ENCODE data around the gene FLCN. TPM values are rescaled to one million over a fixed set of nuclear protein-coding genes. Genes with fewer than 3 reads are reported as not detected.

FLCN gene
- total and polyA plus RNA-seq, 2 of the 13 experiments (the other 11 are each of a cell fraction or from before 2014, with no cell fraction given), result 16.6 to 24.9 TPM

DNA sequence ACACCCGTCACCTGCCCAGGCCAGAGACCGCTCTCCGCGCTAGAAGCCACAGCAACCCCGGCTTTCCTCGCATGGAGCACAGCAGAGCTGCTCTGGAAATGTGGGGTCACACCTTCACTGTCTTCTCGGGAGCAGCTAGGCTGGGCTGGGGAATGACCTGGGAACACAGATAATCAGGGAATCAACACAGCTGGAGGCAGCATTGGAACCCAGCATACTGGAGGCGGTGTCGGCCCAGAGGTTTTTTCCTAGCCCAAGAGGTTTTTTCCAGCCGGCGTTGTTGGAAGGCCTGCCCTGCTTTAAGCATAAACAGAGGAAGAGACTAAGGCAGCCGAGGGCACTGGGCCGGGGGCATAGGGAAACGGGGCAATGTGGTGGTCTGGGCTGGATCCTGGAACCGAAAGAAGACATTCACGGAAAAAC, 30.0 kb downstream of the FLCN start (continued):
- TF ChIP-seq ZNF768 (CRISPR knock-in tag; IDR thresholded peaks at IDR 0.05), result peak; percentile 55; the same call in 1 of the 2 replicates
- TF ChIP-seq, protein P1, sequence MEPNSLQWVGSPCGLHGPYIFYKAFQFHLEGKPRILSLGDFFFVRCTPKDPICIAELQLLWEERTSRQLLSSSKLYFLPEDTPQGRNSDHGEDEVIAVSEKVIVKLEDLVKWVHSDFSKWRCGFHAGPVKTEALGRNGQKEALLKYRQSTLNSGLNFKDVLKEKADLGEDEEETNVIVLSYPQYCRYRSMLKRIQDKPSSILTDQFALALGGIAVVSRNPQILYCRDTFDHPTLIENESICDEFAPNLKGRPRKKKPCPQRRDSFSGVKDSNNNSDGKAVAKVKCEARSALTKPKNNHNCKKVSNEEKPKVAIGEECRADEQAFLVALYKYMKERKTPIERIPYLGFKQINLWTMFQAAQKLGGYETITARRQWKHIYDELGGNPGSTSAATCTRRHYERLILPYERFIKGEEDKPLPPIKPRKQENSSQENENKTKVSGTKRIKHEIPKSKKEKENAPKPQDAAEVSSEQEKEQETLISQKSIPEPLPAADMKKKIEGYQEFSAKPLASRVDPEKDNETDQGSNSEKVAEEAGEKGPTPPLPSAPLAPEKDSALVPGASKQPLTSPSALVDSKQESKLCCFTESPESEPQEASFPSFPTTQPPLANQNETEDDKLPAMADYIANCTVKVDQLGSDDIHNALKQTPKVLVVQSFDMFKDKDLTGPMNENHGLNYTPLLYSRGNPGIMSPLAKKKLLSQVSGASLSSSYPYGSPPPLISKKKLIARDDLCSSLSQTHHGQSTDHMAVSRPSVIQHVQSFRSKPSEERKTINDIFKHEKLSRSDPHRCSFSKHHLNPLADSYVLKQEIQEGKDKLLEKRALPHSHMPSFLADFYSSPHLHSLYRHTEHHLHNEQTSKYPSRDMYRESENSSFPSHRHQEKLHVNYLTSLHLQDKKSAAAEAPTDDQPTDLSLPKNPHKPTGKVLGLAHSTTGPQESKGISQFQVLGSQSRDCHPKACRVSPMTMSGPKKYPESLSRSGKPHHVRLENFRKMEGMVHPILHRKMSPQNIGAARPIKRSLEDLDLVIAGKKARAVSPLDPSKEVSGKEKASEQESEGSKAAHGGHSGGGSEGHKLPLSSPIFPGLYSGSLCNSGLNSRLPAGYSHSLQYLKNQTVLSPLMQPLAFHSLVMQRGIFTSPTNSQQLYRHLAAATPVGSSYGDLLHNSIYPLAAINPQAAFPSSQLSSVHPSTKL (CRISPR knock-in tag; IDR thresholded peaks at IDR 0.05), result no peak
- TF ChIP-seq, protein P2, sequence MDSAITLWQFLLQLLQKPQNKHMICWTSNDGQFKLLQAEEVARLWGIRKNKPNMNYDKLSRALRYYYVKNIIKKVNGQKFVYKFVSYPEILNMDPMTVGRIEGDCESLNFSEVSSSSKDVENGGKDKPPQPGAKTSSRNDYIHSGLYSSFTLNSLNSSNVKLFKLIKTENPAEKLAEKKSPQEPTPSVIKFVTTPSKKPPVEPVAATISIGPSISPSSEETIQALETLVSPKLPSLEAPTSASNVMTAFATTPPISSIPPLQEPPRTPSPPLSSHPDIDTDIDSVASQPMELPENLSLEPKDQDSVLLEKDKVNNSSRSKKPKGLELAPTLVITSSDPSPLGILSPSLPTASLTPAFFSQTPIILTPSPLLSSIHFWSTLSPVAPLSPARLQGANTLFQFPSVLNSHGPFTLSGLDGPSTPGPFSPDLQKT (CRISPR knock-in tag; IDR thresholded peaks at IDR 0.05; ENCODE audit: borderline replicate concordance), result no peak
- TF ChIP-seq ZNF883 (CRISPR knock-in tag; IDR thresholded peaks at IDR 0.05; ENCODE audit: not compliant biosample characterization), result no peak
- TF ChIP-seq, protein P3, sequence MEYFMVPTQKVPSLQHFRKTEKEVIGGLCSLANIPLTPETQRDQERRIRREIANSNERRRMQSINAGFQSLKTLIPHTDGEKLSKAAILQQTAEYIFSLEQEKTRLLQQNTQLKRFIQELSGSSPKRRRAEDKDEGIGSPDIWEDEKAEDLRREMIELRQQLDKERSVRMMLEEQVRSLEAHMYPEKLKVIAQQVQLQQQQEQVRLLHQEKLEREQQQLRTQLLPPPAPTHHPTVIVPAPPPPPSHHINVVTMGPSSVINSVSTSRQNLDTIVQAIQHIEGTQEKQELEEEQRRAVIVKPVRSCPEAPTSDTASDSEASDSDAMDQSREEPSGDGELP (IDR thresholded peaks at IDR 0.05; ENCODE audit: borderline replicate concordance, low read depth), result 0 out of 2 replicates have a peak, but pooled peaks have one; percentile 26
- peak; percentile 61; the same call in 1 of the 2 replicates for TF ChIP-seq ZNF350 (CRISPR knock-in tag; IDR thresholded peaks at IDR 0.05; ENCODE audit: borderline replicate concordance, low read depth)
- TF ChIP-seq PHF21A (CRISPR knock-in tag; IDR thresholded peaks at IDR 0.05), result peak; percentile 60
- no peak; the same call in 1 of the 2 replicates for TF ChIP-seq ZNF556 (CRISPR knock-in tag; IDR thresholded peaks at IDR 0.05; ENCODE audit: borderline replicate concordance)
- 0 out of 2 replicates have a peak, but pooled peaks have one; percentile 8 for TF ChIP-seq ZNF343 (CRISPR knock-in tag; IDR thresholded peaks at IDR 0.05)
- TF ChIP-seq ZNF724P (CRISPR knock-in tag; IDR thresholded peaks at IDR 0.05; ENCODE audit: borderline replicate concordance), result no peak
- no peak for TF ChIP-seq RCOR2 (CRISPR knock-in tag; IDR thresholded peaks at IDR 0.05)
- TF ChIP-seq, protein P4, sequence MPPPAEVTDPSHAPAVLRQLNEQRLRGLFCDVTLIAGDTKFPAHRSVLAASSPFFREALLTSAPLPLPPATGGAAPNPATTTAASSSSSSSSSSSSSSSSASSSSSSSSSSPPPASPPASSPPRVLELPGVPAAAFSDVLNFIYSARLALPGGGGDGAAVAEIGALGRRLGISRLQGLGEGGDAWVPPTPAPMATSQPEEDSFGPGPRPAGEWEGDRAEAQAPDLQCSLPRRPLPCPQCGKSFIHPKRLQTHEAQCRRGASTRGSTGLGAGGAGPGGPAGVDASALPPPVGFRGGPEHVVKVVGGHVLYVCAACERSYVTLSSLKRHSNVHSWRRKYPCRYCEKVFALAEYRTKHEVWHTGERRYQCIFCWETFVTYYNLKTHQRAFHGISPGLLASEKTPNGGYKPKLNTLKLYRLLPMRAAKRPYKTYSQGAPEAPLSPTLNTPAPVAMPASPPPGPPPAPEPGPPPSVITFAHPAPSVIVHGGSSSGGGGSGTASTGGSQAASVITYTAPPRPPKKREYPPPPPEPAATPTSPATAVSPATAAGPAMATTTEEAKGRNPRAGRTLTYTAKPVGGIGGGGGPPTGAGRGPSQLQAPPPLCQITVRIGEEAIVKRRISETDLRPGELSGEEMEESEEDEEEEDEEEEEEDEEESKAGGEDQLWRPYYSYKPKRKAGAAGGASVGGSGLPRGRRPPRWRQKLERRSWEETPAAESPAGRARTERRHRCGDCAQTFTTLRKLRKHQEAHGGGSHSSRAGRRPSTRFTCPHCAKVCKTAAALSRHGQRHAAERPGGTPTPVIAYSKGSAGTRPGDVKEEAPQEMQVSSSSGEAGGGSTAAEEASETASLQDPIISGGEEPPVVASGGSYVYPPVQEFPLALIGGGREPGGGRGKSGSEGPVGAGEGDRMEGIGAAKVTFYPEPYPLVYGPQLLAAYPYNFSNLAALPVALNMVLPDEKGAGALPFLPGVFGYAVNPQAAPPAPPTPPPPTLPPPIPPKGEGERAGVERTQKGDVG (CRISPR knock-in tag; IDR thresholded peaks at IDR 0.05; ENCODE audit: borderline replicate concordance), result peak; percentile 15; the same call in 1 of the 2 replicates
- no peak for TF ChIP-seq ZEB1 (IDR thresholded peaks at IDR 0.05; ENCODE audit: insufficient replicate concordance, low read depth)
- TF ChIP-seq ZSCAN20 (CRISPR knock-in tag; IDR thresholded peaks at IDR 0.05; ENCODE audit: borderline replicate concordance), result no peak
- TF ChIP-seq, protein P5, sequence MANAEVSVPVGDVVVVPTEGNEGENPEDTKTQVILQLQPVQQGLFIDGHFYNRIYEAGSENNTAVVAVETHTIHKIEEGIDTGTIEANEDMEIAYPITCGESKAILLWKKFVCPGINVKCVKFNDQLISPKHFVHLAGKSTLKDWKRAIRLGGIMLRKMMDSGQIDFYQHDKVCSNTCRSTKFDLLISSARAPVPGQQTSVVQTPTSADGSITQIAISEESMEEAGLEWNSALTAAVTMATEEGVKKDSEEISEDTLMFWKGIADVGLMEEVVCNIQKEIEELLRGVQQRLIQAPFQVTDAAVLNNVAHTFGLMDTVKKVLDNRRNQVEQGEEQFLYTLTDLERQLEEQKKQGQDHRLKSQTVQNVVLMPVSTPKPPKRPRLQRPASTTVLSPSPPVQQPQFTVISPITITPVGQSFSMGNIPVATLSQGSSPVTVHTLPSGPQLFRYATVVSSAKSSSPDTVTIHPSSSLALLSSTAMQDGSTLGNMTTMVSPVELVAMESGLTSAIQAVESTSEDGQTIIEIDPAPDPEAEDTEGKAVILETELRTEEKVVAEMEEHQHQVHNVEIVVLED (CRISPR knock-in tag; IDR thresholded peaks at IDR 0.05; ENCODE audit: borderline replicate concordance), result no peak; the same call in 1 of the 2 replicates
